ENCODE measurements around the gene SUN3.

Gene SUN3

DNA sequence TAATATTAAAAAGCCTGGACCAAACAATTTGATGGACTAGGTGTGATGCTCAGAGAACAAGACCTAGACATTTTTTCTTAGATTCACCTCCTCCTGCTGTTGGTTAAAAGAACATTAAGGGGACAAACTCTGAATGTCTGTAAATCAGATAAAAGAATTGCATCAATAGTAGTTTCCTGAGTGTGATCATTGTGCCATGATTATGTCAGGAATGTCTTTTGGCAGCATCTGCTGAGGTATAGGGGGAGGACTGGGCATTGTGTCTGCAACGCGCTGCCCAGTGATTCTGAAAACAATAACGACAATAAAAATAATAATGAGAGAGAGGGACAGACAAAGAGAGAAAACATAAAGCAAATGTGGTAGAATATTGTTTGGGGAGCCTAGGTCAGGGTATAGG is 13.3 kb upstream of the SUN3 start:
- no peak for TF ChIP-seq EZH2 (optimal IDR thresholded peaks at IDR 0.05; ENCODE audit: low read depth, low read length)
- TF ChIP-seq CTCF (IDR thresholded peaks at IDR 0.05; ENCODE audit: low read length): no peak
- no peak for TF ChIP-seq EZH2phosphoT487 (IDR thresholded peaks at IDR 0.05; ENCODE audit: low read length)
- Histone ChIP-seq H3K4me1 (ENCODE audit: low read length) (no peaks in the 10 kb centered on the region), H3K9me3 (replicated peaks; ENCODE audit: insufficient read depth, low read length) (no peaks in the 10 kb centered on the region), H3K27ac (ENCODE audit: low read length) (no peak overlapping the region), H3F3A (ENCODE audit: insufficient read depth, low read length) (no peaks in the 10 kb centered on the region), H2AFZ (ENCODE audit: low read length) (no peak overlapping the region), H3K4me3 (ENCODE audit: low read length) (no peak overlapping the region), H3K36me3 (replicated peaks; ENCODE audit: insufficient read depth, low read length) (no peaks in the 10 kb centered on the region), H3K79me2 (ENCODE audit: low read length) (no peaks in the 10 kb centered on the region), H3K9ac (ENCODE audit: low read length) (no peak overlapping the region), H3K4me2 (ENCODE audit: low read depth, low read length) (no peak overlapping the region), H3K27me3 (replicated peaks; ENCODE audit: insufficient read depth, low read length) (no peaks in the 10 kb centered on the region), H3K9me2 (replicated peaks; ENCODE audit: insufficient read depth, low read length) (no peaks in the 10 kb centered on the region), H4K20me1 (ENCODE audit: insufficient read depth, low read length) (no peaks in the 10 kb centered on the region)
- DNase-seq: no peak

DNA sequence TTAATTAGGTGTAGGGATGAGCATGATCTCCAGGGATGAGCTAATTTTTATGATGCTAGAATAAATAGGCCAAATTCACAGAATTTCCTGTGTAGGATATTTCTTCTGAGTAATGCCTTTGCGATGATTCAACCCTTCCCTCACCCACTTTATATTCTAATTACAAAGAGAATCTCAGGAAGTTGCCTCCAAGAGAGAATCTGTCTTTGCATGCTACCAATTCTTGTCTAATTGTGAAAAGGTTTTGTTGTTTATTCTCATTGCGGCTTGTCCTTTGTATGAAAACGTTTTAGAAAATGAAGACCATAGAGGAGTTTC is 12.7 kb upstream of the SUN3 start:
- Histone ChIP-seq H3K4me2 (ENCODE audit: low read depth, low read length) (no peak overlapping the region), H3K27me3 (replicated peaks; ENCODE audit: insufficient read depth, low read length) (peaks cover under 1% of the 10 kb centered on the region; the same call in 1 of the 2 replicates), H2AFZ (ENCODE audit: low read length) (no peak overlapping the region), H3F3A (ENCODE audit: insufficient read depth, low read length) (no peaks in the 10 kb centered on the region), H3K27ac (ENCODE audit: low read length) (no peak overlapping the region), H3K9me2 (replicated peaks; ENCODE audit: insufficient read depth, low read length) (no peaks in the 10 kb centered on the region), H3K36me3 (replicated peaks; ENCODE audit: insufficient read depth, low read length) (no peaks in the 10 kb centered on the region), H4K20me1 (ENCODE audit: insufficient read depth, low read length) (no peaks in the 10 kb centered on the region), H3K9ac (ENCODE audit: low read length) (no peak overlapping the region), H3K4me3 (ENCODE audit: low read length) (no peak overlapping the region), H3K9me3 (replicated peaks; ENCODE audit: insufficient read depth, low read length) (no peaks in the 10 kb centered on the region), H3K4me1 (ENCODE audit: low read length) (no peaks in the 10 kb centered on the region), H3K79me2 (ENCODE audit: low read length) (no peaks in the 10 kb centered on the region)
- DNase-seq: no peak
- no peak for TF ChIP-seq CTCF (IDR thresholded peaks at IDR 0.05; ENCODE audit: low read length)
- no peak for TF ChIP-seq EZH2 (optimal IDR thresholded peaks at IDR 0.05; ENCODE audit: low read depth, low read length)
- no peak for TF ChIP-seq EZH2phosphoT487 (IDR thresholded peaks at IDR 0.05; ENCODE audit: low read length)

DNA sequence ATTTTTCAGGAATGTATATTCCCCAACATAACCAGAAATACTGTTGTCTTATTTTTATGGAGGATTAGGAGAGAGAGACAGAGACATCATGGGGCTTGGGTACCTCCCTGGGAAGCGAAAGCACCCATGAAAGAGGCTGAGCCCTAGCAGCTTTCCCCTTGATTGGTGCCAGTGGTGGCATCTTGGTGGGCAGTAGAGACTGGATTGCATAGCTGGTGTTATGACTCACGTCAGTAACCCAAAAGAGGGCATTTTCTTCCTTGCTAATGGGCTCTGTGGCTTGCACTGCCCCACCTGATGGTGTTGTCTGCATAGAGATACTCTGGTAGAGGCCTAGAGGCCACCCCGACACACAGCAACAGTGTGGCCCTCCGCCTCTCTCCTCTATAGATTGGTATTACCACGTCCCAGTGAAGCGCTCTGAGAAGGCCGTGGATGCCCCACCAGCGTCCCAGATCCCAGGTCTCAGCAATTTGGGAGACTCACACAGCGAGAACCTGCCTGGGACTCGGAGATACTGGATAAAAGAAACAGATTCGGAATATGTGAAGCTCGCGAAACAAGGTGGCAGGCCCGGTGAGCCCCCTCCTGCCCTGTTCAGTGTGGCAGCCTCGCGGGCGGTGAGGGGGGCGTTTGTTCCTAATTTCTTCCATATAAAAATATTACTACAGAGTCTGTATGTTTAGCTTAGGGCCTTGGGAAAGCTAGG is 12.2 kb upstream of the SUN3 start:
- DNase-seq: no peak
- no peaks in the 10 kb centered on the region for H3K4me1 ChIP-seq (ENCODE audit: low read length)
- no peaks in the 10 kb centered on the region for H3K9me3 ChIP-seq (replicated peaks; ENCODE audit: insufficient read depth, low read length)
- no peak overlapping the region for H3K4me2 ChIP-seq (ENCODE audit: low read depth, low read length)
- no peak overlapping the region for H2AFZ ChIP-seq (ENCODE audit: low read length)
- no peaks in the 10 kb centered on the region for H3K79me2 ChIP-seq (ENCODE audit: low read length)
- H3K36me3 ChIP-seq (replicated peaks; ENCODE audit: insufficient read depth, low read length): no peaks in the 10 kb centered on the region
- no peaks in the 10 kb centered on the region for H3K9me2 ChIP-seq (replicated peaks; ENCODE audit: insufficient read depth, low read length)
- no peak overlapping the region for H3K4me3 ChIP-seq (ENCODE audit: low read length)
- TF ChIP-seq EZH2phosphoT487 (IDR thresholded peaks at IDR 0.05; ENCODE audit: low read length): no peak
- no peak for TF ChIP-seq EZH2 (optimal IDR thresholded peaks at IDR 0.05; ENCODE audit: low read depth, low read length)
- no peak for TF ChIP-seq CTCF (IDR thresholded peaks at IDR 0.05; ENCODE audit: low read length)
- no peak overlapping the region for H3K9ac ChIP-seq (ENCODE audit: low read length)
- no peaks in the 10 kb centered on the region for H4K20me1 ChIP-seq (ENCODE audit: insufficient read depth, low read length)
- H3K27me3 ChIP-seq (replicated peaks; ENCODE audit: insufficient read depth, low read length): peaks cover 6% of the 10 kb centered on the region; the same call in 1 of the 2 replicates
- H3K27ac ChIP-seq (ENCODE audit: low read length): no peak overlapping the region
- no peaks in the 10 kb centered on the region for H3F3A ChIP-seq (ENCODE audit: insufficient read depth, low read length)

Data from MM.1S (cell line).